ENCODE measurements around the gene POLR3A. TPM values are rescaled to one million over a fixed set of nuclear protein-coding genes. Genes with fewer than 3 reads are reported as not detected.

The POLR3A gene
- total and polyA plus RNA-seq, 2 donors (not counting 1 experiment from before 2014, with no cell fraction given), result 5.4 to 18.4 TPM

DNA sequence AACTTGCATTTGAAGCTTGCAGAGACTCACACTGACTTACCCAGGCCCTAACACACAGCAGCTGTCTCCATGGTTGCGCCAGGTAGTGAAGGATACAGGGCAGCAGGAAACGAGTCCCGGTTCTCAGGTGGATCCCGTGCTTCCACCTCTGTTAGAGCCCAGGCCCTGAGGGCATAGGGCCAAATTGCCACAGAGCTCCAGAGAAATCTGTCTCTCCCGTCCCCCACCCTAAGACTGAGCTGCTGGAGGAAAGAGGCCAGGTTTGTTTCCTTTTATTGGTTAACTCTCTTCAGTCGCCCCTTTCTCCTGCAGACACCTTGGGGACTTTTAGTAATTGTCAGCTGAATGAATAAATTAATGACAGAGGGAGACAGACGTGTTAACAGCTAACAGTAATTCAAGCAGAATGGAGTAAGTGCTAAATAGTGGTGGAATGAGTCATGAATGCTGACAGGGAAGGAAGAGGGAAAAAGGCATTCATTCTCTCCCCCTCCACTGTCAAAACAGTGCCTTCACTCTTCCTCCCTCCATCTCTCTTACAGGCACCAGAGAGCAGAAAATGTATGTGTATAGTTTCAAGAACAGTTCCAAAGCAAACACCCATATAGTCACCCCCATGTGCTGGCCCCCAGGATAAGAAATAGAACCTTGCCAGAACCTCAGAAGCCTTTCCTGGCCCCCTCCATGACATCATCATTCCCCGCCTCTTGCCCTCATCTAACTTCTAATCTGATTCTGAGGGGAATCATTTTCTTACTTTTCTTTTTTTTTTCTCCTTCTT, 86.0 kb downstream of the POLR3A start:
- Histone ChIP-seq H3K9me3 (ENCODE audit: control extremely low read depth in 1 of 3, control insufficient read depth in 2 of 3, insufficient read depth in 1 of 3, low read length in 2 of 3) (no peaks in the 10 kb centered on the region), H3K4me3 (ENCODE audit: control extremely low read depth in 1 of 5, extremely low read depth in 1 of 5, insufficient read depth in 1 of 5, low read depth in 2 of 5, low read length in 4 of 5) (no peak overlapping the region), H3K4me1 (ENCODE audit: control insufficient read depth in 2 of 2, insufficient read depth in 2 of 2, low read length in 2 of 2) (no peaks in the 10 kb centered on the region), H3K4me2 (replicated peaks; ENCODE audit: low read depth, low read length, poor library complexity, severe bottlenecking) (no peak overlapping the region), H3K79me2 (ENCODE audit: control insufficient read depth, insufficient read depth, low read length) (no peaks in the 10 kb centered on the region), H4K20me1 (ENCODE audit: control insufficient read depth, insufficient read depth, low read length, poor library complexity, severe bottlenecking) (no peaks in the 10 kb centered on the region), H2AFZ (ENCODE audit: insufficient read depth, low read depth, low read length, poor library complexity, severe bottlenecking) (no peak overlapping the region), H3K27me3 (replicated peaks in 1 of 4; ENCODE audit: control extremely low read depth in 1 of 4, control insufficient read depth in 3 of 4, insufficient read depth in 4 of 4, low read length in 3 of 4) (no peaks in the 10 kb centered on the region), H3K27ac (ENCODE audit: low read length in 2 of 2) (no peak overlapping the region), H3K36me3 (replicated peaks in 1 of 2; ENCODE audit: control extremely low read depth in 1 of 2, control insufficient read depth in 1 of 2, extremely low read depth in 1 of 2, insufficient read depth in 2 of 2, low read length in 1 of 2) (no peaks in the 10 kb centered on the region), H3K9ac (ENCODE audit: low read length) (no peak overlapping the region)
- ChIA-PET CTCF (no interaction called here), POLR2A (no interaction called here)
- Mint-ChIP-seq H3K9me3 (ENCODE audit: insufficient read depth) (no peaks in the 10 kb centered on the region), H3K27me3 (peaks cover 23% of the 10 kb centered on the region), H3K27ac (no peak overlapping the region), H3K4me1 (no peaks in the 10 kb centered on the region), H3K4me3 (no peak overlapping the region)
- no peak for DNase-seq
- no peak for TF ChIP-seq EZH2 (IDR thresholded peaks at IDR 0.05; ENCODE audit: borderline replicate concordance, insufficient read depth, low read depth, low read length, poor library complexity, severe bottlenecking)
- TF ChIP-seq, protein P1, sequence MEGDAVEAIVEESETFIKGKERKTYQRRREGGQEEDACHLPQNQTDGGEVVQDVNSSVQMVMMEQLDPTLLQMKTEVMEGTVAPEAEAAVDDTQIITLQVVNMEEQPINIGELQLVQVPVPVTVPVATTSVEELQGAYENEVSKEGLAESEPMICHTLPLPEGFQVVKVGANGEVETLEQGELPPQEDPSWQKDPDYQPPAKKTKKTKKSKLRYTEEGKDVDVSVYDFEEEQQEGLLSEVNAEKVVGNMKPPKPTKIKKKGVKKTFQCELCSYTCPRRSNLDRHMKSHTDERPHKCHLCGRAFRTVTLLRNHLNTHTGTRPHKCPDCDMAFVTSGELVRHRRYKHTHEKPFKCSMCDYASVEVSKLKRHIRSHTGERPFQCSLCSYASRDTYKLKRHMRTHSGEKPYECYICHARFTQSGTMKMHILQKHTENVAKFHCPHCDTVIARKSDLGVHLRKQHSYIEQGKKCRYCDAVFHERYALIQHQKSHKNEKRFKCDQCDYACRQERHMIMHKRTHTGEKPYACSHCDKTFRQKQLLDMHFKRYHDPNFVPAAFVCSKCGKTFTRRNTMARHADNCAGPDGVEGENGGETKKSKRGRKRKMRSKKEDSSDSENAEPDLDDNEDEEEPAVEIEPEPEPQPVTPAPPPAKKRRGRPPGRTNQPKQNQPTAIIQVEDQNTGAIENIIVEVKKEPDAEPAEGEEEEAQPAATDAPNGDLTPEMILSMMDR (IDR thresholded peaks at IDR 0.05), result no peak
- no peak for ATAC-seq (ENCODE audit: low read depth)
- intact Hi-C loops (cut with micrococcal nuclease), result no loop called here
- 100% methylated on average over 1 of the region's 8 CpGs for WGBS (ENCODE audit: insufficient coverage)

DNA sequence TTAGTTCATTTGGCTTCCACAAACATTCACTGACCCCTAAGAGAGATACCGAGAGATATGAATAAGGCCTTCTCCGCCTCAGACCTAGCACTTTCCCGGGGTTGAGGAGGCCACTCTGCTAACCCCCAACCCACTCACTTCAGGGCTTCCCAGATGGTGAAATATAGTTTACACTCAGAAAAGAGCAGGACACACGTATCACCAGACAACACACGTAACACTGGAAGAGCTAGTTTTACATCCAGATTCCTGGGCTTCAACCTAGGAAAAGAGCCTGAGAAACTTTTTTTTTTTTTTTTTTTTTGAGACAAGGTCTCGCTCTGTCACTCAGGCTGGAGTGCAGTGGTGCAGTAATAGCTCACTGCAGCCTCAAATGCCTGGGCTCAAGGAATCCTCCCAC, 87.5 kb downstream of the POLR3A start:
- H3K36me3 ChIP-seq (replicated peaks in 1 of 2; ENCODE audit: control extremely low read depth in 1 of 2, control insufficient read depth in 1 of 2, extremely low read depth in 1 of 2, insufficient read depth in 2 of 2, low read length in 1 of 2), result no peaks in the 10 kb centered on the region
- no peaks in the 10 kb centered on the region for H3K9me3 Mint-ChIP-seq (ENCODE audit: insufficient read depth)
- H3K4me2 ChIP-seq (replicated peaks; ENCODE audit: low read depth, low read length, poor library complexity, severe bottlenecking), result no peak overlapping the region
- H3K4me3 ChIP-seq (ENCODE audit: control extremely low read depth in 1 of 5, extremely low read depth in 1 of 5, insufficient read depth in 1 of 5, low read depth in 2 of 5, low read length in 4 of 5), result no peak overlapping the region
- WGBS (ENCODE audit: insufficient coverage), result 100% methylated on average over 1 of the region's 6 CpGs
- no peak overlapping the region for H2AFZ ChIP-seq (ENCODE audit: insufficient read depth, low read depth, low read length, poor library complexity, severe bottlenecking)
- no peak overlapping the region for H3K9ac ChIP-seq (ENCODE audit: low read length)
- H3K79me2 ChIP-seq (ENCODE audit: control insufficient read depth, insufficient read depth, low read length), result no peaks in the 10 kb centered on the region
- H3K4me3 Mint-ChIP-seq, result no peak overlapping the region
- H3K27me3 Mint-ChIP-seq, result peaks cover 20% of the 10 kb centered on the region
- CTCF ChIA-PET, result interaction anchor here (0.6 kb wide), 1 partner anchor 45 kb away, joined by 3 read pairs; no protein-coding TSS in a partner anchor
- POLR2A ChIA-PET, result no interaction called here
- no peaks in the 10 kb centered on the region for H3K27me3 ChIP-seq (replicated peaks in 1 of 4; ENCODE audit: control extremely low read depth in 1 of 4, control insufficient read depth in 3 of 4, insufficient read depth in 4 of 4, low read length in 3 of 4)
- DNase-seq (no peak), ATAC-seq (ENCODE audit: low read depth) (no peak)
- H3K27ac ChIP-seq (ENCODE audit: low read length in 2 of 2), result no peak overlapping the region
- H4K20me1 ChIP-seq (ENCODE audit: control insufficient read depth, insufficient read depth, low read length, poor library complexity, severe bottlenecking), result no peaks in the 10 kb centered on the region
- no peaks in the 10 kb centered on the region for H3K9me3 ChIP-seq (ENCODE audit: control extremely low read depth in 1 of 3, control insufficient read depth in 2 of 3, insufficient read depth in 1 of 3, low read length in 2 of 3)
- intact Hi-C loops (cut with micrococcal nuclease), result no loop called here
- no peak overlapping the region for H3K27ac Mint-ChIP-seq
- no peaks in the 10 kb centered on the region for H3K4me1 ChIP-seq (ENCODE audit: control insufficient read depth in 2 of 2, insufficient read depth in 2 of 2, low read length in 2 of 2)
- H3K4me1 Mint-ChIP-seq, result no peaks in the 10 kb centered on the region
- no peak for TF ChIP-seq EZH2 (IDR thresholded peaks at IDR 0.05; ENCODE audit: borderline replicate concordance, insufficient read depth, low read depth, low read length, poor library complexity, severe bottlenecking)
- TF ChIP-seq, protein P1 (IDR thresholded peaks at IDR 0.05), result no peak

All from B cell (primary cell).